ENCODE data around the gene ZFAND6.

DNA sequence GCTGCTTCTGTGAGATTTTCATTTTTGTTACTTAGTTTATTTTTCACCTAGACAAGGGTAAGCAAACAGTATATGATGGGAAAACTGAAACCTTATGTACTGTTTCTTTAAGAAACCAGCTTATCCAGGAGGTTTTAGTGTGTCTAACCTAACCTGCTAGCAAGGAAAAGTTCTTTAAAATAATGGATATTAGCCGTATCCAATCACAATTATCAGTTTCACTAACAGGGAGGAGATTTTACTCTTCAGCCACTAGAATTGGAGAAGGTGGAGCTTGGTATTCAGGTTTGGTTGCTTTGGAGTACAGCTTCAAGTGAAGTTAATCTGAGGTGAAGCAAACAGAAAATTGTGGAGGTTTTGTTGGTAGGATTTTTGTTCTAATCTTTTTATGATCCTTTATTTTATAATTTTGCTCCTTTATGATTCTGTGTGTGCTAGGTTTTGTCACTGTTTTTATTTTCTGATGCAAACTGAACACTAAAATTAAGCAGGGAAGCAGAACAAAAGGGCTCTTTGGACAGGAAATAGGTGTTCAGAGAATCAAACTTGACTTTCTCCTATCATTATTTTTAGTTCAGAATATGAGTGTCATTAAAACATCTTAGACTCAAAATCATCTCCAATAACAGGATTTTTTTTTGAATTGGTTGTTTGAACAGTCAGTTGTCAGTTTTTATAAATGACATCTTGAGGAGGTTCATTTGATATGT, 13.0 kb downstream of the ZFAND6 start:
- TF ChIP-seq POLR2AphosphoS5 (IDR thresholded peaks at IDR 0.05; ENCODE audit: low read depth, low read length) (no peak), POLR2A (IDR thresholded peaks at IDR 0.05; ENCODE audit: low read depth, low read length) (no peak), TAF1 (IDR thresholded peaks at IDR 0.05; ENCODE audit: low read depth, low read length) (no peak), PAX5 (IDR thresholded peaks at IDR 0.05; ENCODE audit: insufficient read depth, low read length, severe bottlenecking) (no peak), POU2F2 (IDR thresholded peaks at IDR 0.05; ENCODE audit: low read depth, low read length) (no peak)
